HL-60 (cell line): Measurements from ENCODE around the gene AFG3L2.

Experiments used
- DNase-seq, 2 experiments: peaks; one replicate each; pipeline ENCODE4 v3.0.0-alpha.2; 2010 to 2020; ENCODE audit warnings: low read depth in 1 of 2, low spot score in 1 of 2
- H3K27ac ChIP-seq: fragments of 250-450 bp; sonication (Bioruptor Pico); replicated peaks from 2 replicates; pipeline ENCODE4 v1.5.1; 2020; ENCODE audit warnings: mild to moderate bottlenecking, moderate library complexity
- H3K27me3 ChIP-seq: fragments of 250-450 bp; sonication (Bioruptor Pico); 2 replicates; pipeline ENCODE4 v1.5.1; 2021; ENCODE audit warnings: mild to moderate bottlenecking, moderate library complexity; ENCODE audit not compliant: insufficient read depth, poor library complexity, severe bottlenecking
- H3K4me3 ChIP-seq: replicated peaks from 2 replicates; pipeline ENCODE4 v1.5.1; 2011; ENCODE audit warnings: mild to moderate bottlenecking, control low read depth, low read length; ENCODE audit not compliant: insufficient read depth
- GABPA ChIP-seq: IDR thresholded peaks from 2 replicates; pipeline ENCODE4 v1.6.1; 2012; ENCODE audit warnings: low read depth
- POLR2AphosphoS5 ChIP-seq: IDR thresholded peaks from 2 replicates; pipeline ENCODE4 v1.6.1; 2012; ENCODE audit warnings: low read depth
- REST ChIP-seq: IDR thresholded peaks from 2 replicates; pipeline ENCODE4 v1.6.1; 2012; ENCODE audit warnings: low read depth; ENCODE audit not compliant: insufficient replicate concordance
- SPI1 ChIP-seq: IDR thresholded peaks from 2 replicates; pipeline ENCODE4 v1.6.1; 2012; ENCODE audit warnings: low read depth, mild to moderate bottlenecking, borderline replicate concordance
- TF ChIP-seq, protein P1 (sequence below): IDR thresholded peaks from one replicate; pipeline ENCODE4 v1.5.1; 2011; ENCODE audit warnings: low read length, control low read depth, inconsistent platforms; ENCODE audit not compliant: insufficient read depth

AFG3L2 gene

DNA sequence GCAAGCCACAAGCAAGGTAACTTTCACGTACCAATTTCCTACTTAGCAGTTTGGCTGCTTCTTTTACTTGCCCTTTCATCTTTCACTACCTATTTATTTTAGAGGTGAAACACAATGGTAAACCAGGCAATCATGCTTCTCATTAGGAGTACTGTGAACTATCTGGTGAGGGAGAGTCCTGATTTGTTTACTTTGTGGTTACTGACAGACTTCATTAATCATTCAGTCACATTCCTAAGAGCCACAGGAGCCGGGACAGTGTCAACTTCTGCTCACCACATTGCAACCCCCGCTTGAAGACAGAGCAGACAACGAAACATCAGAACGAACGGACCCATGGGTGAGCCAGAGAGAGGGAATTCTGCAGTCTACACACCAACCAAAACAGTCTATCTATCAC is 40.1 kb downstream of the AFG3L2 start:
- no peak for DNase-seq

DNA sequence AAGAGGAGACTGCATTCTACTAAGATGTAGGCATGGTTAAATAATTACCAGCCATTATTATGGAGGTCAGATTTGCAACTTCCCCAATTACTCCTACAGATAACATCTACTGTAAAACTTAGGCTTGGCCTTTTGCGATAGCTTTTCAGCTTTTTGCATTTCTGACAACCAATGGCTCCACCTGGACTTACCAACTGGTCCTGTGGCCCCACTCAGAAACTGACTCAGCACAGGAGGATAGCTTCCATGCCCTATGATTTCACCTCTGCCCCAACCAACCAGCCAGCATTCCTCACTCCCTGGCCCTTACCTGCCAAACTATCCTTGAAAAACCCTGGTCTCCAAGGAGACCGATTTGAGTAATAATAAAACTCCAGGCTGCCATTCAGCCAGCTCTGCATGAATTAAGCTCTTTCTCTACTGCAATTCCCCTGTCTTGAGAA is 40.8 kb downstream of the AFG3L2 start:
- no peak for TF ChIP-seq POLR2AphosphoS5
- no peak for TF ChIP-seq SPI1
- no peak for TF ChIP-seq REST
- Histone ChIP-seq H3K27me3 (no peaks in the 10 kb centered on the region), H3K27ac (no peak overlapping the region), H3K4me3 (no peak overlapping the region)
- DNase-seq, result no peak

More for the DNA sequence above, 40.1 kb downstream of the AFG3L2 start:
- no peak for TF ChIP-seq GABPA
- no peak for TF ChIP-seq POLR2AphosphoS5
- TF ChIP-seq SPI1, result no peak
- TF ChIP-seq, protein P1, sequence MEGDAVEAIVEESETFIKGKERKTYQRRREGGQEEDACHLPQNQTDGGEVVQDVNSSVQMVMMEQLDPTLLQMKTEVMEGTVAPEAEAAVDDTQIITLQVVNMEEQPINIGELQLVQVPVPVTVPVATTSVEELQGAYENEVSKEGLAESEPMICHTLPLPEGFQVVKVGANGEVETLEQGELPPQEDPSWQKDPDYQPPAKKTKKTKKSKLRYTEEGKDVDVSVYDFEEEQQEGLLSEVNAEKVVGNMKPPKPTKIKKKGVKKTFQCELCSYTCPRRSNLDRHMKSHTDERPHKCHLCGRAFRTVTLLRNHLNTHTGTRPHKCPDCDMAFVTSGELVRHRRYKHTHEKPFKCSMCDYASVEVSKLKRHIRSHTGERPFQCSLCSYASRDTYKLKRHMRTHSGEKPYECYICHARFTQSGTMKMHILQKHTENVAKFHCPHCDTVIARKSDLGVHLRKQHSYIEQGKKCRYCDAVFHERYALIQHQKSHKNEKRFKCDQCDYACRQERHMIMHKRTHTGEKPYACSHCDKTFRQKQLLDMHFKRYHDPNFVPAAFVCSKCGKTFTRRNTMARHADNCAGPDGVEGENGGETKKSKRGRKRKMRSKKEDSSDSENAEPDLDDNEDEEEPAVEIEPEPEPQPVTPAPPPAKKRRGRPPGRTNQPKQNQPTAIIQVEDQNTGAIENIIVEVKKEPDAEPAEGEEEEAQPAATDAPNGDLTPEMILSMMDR, result no peak
- no peak for TF ChIP-seq REST
- Histone ChIP-seq H3K27ac (no peak overlapping the region), H3K4me3 (no peak overlapping the region), H3K27me3 (no peaks in the 10 kb centered on the region)

DNA sequence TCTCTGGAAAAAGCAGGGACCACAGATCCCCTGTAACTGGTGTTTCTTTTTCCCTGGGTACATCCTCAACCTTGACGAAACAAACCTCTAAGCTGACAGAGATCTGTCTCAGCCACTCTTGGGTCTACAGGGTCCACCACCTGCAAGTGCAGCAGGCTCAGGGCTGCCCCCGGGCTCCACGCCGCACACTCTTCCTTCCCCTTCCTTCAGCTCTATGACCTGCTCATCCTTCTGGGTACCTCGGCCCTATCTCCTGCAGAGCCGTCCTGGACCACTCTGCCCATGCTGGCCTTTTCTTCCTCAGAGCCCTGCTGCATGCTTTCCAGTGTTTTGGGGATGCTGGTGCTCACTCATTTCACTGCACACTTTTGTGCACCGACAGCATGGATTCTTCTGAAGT is 41.5 kb downstream of the AFG3L2 start:
- no peak overlapping the region for H3K27ac ChIP-seq
- no peaks in the 10 kb centered on the region for H3K27me3 ChIP-seq
- DNase-seq, result no peak
- H3K4me3 ChIP-seq, result no peak overlapping the region
- TF ChIP-seq, protein P1, result no peak
- TF ChIP-seq POLR2AphosphoS5 (no peak), GABPA (no peak), SPI1 (no peak), REST (no peak)

- H3K4me3 ChIP-seq, result no peak overlapping the region
- no peak overlapping the region for H3K27ac ChIP-seq
- no peak for DNase-seq
- no peaks in the 10 kb centered on the region for H3K27me3 ChIP-seq
- no peak for TF ChIP-seq GABPA
- no peak for TF ChIP-seq POLR2AphosphoS5
- TF ChIP-seq, protein P1, result no peak
- no peak for TF ChIP-seq SPI1
Observed at GRCh38 chr18:12334863-12335262, 42.2 kb downstream of the AFG3L2 start.
